HCT116 (cell line): Measurements from ENCODE around the gene TNIK.

Experiments
- CTCF ChIP-seq, 3 experiments: fragments of 200-600 bp in 1 of 3; sonication (generic) in 1 of 3; IDR thresholded peaks in 2 of 3; conservative IDR thresholded peaks in 1 of 3; 2 replicates each; pipeline ENCODE4 v1.5.1; 2012 to 2017; ENCODE audit warnings: low read depth in 2 of 3, low read length in 2 of 3, antibody characterized with exemption in 1 of 3, borderline replicate concordance in 1 of 3, control low read depth in 1 of 3, mild to moderate bottlenecking in 1 of 3, mixed read lengths in 1 of 3, mixed run types in 1 of 3, moderate library complexity in 1 of 3; ENCODE audit not compliant: insufficient read depth in 1 of 3
- EGR1 ChIP-seq: IDR thresholded peaks from 2 replicates; pipeline ENCODE4 v1.6.1; 2012; ENCODE audit warnings: low read depth
- EZH2 ChIP-seq: fragments of 200-600 bp; sonication (generic); IDR thresholded peaks from 2 replicates; pipeline ENCODE4 v1.6.1; 2017; ENCODE audit warnings: antibody characterized with exemption, mixed run types
- EZH2phosphoT487 ChIP-seq: fragments of 200-600 bp; IDR thresholded peaks from 2 replicates; pipeline ENCODE4 v1.6.1; 2018; ENCODE audit warnings: antibody characterized with exemption, borderline replicate concordance
- JUND ChIP-seq: IDR thresholded peaks from 2 replicates; pipeline ENCODE4 v1.6.1; 2012
- POLR2A ChIP-seq: IDR thresholded peaks from 2 replicates; pipeline ENCODE4 v1.7.0; 2011; ENCODE audit warnings: borderline replicate concordance; ENCODE audit not compliant: insufficient read depth, insufficient read length; ENCODE audit errors: extremely low read depth
- POLR2AphosphoS5 ChIP-seq: IDR thresholded peaks from 2 replicates; pipeline ENCODE4 v1.6.1; 2011; ENCODE audit warnings: mild to moderate bottlenecking, low read depth, low read length, moderate library complexity
- RAD21 ChIP-seq: IDR thresholded peaks from 2 replicates; pipeline ENCODE4 v1.6.1; 2012; ENCODE audit warnings: low read depth, mild to moderate bottlenecking
- REST ChIP-seq: IDR thresholded peaks from 2 replicates; pipeline ENCODE4 v1.6.1; 2012; ENCODE audit warnings: low read depth
- SIN3A ChIP-seq: IDR thresholded peaks from 2 replicates; pipeline ENCODE4 v1.6.1; 2012; ENCODE audit warnings: low read depth
- SP1 ChIP-seq: IDR thresholded peaks from 2 replicates; pipeline ENCODE4 v1.6.1; 2012; ENCODE audit warnings: low read depth
- TCF7L2 ChIP-seq: IDR thresholded peaks from 2 replicates; pipeline ENCODE4 v1.7.0; 2011; ENCODE audit warnings: borderline replicate concordance, inconsistent platforms; ENCODE audit not compliant: insufficient read depth, insufficient read length; ENCODE audit errors: extremely low read depth
- YY1 ChIP-seq: IDR thresholded peaks from 2 replicates; pipeline ENCODE4 v1.6.1; 2011; ENCODE audit warnings: low read length, low read depth, moderate library complexity, mild to moderate bottlenecking; ENCODE audit not compliant: insufficient replicate concordance; ENCODE audit errors: extremely low read depth
- ZBTB33 ChIP-seq: IDR thresholded peaks from 2 replicates; pipeline ENCODE4 v1.6.1; 2011; ENCODE audit warnings: mild to moderate bottlenecking, low read length, moderate library complexity; ENCODE audit not compliant: insufficient replicate concordance; ENCODE audit errors: extremely low read depth

GRCh38 chr3:171225165-171225564 is 235.0 kb downstream of the TNIK start:
- TF ChIP-seq EZH2phosphoT487 (no peak), CTCF (IDR thresholded peaks at IDR 0.05 in 2 of 3, conservative IDR thresholded peaks at IDR 0.05 in 1 of 3; ENCODE audit: borderline replicate concordance in 1 of 3, insufficient read depth in 1 of 3, low read depth in 2 of 3, low read length in 2 of 3) (no peak), POLR2AphosphoS5 (no peak), YY1 (no peak), REST (no peak), TCF7L2 (no peak), EZH2 (no peak), RAD21 (no peak), POLR2A (no peak), JUND (no peak), EGR1 (no peak), ZBTB33 (no peak), SP1 (no peak), SIN3A (no peak)
